ENCODE results near the gene C2CD4D.

Gene C2CD4D

GRCh38 chr1:151819976-151820623 lies 19.5 kb downstream of the C2CD4D start:
- H3K4me3 ChIP-seq (replicated peaks; ENCODE audit: low read depth, low read length): no peak overlapping the region
- no peak for TF ChIP-seq CTCF (IDR thresholded peaks at IDR 0.05; ENCODE audit: low read length, missing control alignments)
- no peak for DNase-seq (ENCODE audit: low read depth)

- TF ChIP-seq CTCF (IDR thresholded peaks at IDR 0.05; ENCODE audit: low read length, missing control alignments): no peak
- no peak for DNase-seq (ENCODE audit: low read depth)
- H3K4me3 ChIP-seq (replicated peaks; ENCODE audit: low read depth, low read length): no peak overlapping the region
These were observed 20.3 kb downstream of the C2CD4D start for GRCh38 chr1:151819227-151819835.

GRCh38 chr1:151817353-151817730 lies 22.3 kb downstream of the C2CD4D start:
- DNase-seq (ENCODE audit: low read depth): no peak
- no peak for TF ChIP-seq CTCF (IDR thresholded peaks at IDR 0.05; ENCODE audit: low read length, missing control alignments)
- no peak overlapping the region for H3K4me3 ChIP-seq (replicated peaks; ENCODE audit: low read depth, low read length)

- no peak for DNase-seq (ENCODE audit: low read depth)
- H3K4me3 ChIP-seq (replicated peaks; ENCODE audit: low read depth, low read length): no peak overlapping the region
- no peak for TF ChIP-seq CTCF (IDR thresholded peaks at IDR 0.05; ENCODE audit: low read length, missing control alignments)
These were observed 22.9 kb downstream of the C2CD4D start for GRCh38 chr1:151816548-151817352.

GRCh38 chr1:151815716-151816327 lies 23.8 kb downstream of the C2CD4D start:
- no peak overlapping the region for H3K4me3 ChIP-seq (replicated peaks; ENCODE audit: low read depth, low read length)
- DNase-seq (ENCODE audit: low read depth): no peak
- no peak for TF ChIP-seq CTCF (IDR thresholded peaks at IDR 0.05; ENCODE audit: low read length, missing control alignments)

- DNase-seq (ENCODE audit: low read depth): no peak
- no peak overlapping the region for H3K4me3 ChIP-seq (replicated peaks; ENCODE audit: low read depth, low read length)
- no peak for TF ChIP-seq CTCF (IDR thresholded peaks at IDR 0.05; ENCODE audit: low read length, missing control alignments)
These were observed 24.6 kb downstream of the C2CD4D start for GRCh38 chr1:151814971-151815545.
